Epithelial cell of prostate (primary cell): ENCODE results near the gene PMEL.
"Not testable (repeated sequence)": the region's sequence is repeated elsewhere in the genome, so short reads cannot be mapped to it uniquely, and the experiment has no call there.

Experiments used
- DNase-seq: peaks from one replicate; pipeline ENCODE4 v3.0.0-alpha.2; 2011; ENCODE audit warnings: low read depth, low spot score
- H3K27ac ChIP-seq: fragments of 450-650 bp; 2 replicates; pipeline ENCODE4 v1.5.1; 2017; ENCODE audit warnings: mild to moderate bottlenecking

PMEL gene

DNA sequence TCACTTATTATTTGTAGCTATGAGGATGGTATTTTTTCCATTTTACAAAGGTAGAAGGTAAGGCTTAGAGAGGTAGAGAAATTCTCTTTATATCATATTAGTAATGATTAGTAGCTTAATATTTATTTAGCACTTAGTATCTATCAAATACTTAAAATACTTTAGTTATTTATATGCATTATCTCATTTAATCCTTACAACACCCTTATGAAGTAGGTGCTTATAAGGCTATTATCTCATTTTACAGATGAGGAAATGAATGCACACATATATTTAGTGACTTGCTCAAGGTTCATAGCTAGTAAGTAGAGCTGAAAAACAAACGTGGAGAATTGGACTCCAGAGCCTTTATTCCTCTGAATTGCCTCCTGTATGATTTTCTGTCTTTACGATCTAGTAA, 19.0 kb upstream of the PMEL start:
- DNase-seq, result no peak
- no peak overlapping the region for H3K27ac ChIP-seq

DNA sequence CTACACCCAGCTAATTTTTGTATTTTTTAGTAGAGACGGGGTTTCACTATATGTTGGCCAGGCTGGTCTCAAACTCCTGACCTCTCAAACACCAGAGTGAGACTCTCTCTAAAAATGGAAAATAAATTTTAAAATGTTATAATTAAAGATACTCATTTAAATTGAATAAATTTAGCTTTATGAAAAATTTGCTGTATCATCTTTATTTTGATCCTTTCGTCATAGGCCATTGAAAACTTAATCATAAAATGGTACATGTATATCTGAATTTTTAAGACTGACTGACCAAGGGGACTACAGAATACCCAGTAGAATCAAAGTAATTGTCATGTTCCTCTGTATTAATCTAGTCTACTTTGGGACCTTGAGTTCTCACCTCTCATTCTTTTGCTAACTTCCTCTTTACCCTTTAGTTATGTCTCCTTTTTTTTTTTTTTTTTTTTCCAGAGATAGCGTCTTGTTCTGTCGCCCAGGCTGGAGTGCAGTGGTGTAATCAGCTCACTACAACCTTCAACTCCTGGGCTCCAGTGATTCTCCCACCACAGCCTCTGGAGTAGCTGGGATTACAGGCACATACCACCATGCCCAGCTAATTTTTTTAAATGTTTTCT, 17.5 kb upstream of the PMEL start:
- H3K27ac ChIP-seq, result no peak overlapping the region
- DNase-seq, result no peak

DNA sequence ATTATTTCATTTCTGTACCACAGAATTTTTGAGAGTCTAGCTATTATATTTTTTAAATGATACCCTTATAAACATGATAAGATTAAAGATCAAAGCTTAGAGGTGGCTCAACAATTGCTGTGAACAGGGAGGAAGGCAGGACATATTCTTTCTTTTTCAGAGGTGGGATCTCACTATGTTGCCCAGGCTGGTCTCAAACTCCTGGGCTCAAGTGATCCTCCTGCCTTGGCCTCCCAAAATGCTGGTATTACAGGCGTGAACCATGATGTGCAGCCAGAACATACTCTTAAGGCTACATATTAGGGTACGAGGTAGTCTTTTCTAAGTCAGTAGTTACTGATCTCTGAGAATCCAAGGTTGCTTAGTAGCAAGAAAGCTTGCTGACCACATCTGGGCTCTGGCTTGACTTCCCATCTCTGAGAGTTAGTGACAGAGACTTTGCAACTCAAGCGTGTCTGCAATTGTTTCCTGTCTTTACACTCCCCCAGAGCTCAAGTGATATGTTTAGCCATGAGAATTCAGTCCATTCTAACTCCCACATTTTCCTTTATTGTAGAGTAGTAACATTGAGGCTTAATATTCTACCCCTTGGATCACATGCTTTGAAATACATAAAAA, 16.6 kb upstream of the PMEL start:
- no peak for DNase-seq
- H3K27ac ChIP-seq, result no peak overlapping the region

DNA sequence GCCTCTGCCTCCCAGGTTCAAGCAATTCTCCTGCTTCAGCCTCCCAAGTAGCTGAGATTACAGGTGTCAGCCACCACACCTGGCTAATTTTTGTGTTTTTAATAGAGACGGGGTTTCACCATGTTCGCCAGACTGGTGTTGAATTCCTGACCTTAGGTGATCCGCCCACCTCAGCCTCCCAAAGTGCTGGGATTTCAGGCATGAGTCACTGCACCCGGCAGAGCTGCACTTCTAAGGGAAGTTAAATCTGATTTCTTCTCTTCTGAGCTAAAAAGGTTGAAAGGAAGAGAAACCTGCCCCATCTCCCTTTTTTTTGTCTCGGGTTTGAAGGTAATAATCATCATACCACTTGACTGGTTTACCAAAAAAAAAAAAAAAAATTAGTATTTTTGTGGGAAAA, 16.0 kb upstream of the PMEL start:
- DNase-seq, H3K27ac ChIP-seq: not testable (repeated sequence)

DNA sequence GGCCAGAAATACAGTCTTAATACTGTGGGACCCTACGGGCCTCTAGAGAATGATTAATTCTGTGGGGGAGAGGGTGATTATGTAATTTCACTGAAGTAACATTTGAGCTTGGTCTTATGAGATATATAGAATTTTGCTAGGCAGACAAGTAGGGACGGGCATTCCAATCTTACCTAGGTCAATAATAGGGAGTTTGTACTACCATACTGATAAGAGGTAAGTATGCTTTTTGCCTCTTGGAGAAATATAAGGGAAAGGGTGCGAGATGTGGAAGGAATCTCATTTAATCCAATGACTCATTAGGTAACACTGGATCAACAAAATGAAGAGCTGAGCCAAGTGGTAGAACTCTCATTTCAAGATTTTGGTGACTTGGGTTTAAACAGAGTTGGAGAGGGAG, 13.2 kb upstream of the PMEL start:
- no peak for DNase-seq
- no peak overlapping the region for H3K27ac ChIP-seq

DNA sequence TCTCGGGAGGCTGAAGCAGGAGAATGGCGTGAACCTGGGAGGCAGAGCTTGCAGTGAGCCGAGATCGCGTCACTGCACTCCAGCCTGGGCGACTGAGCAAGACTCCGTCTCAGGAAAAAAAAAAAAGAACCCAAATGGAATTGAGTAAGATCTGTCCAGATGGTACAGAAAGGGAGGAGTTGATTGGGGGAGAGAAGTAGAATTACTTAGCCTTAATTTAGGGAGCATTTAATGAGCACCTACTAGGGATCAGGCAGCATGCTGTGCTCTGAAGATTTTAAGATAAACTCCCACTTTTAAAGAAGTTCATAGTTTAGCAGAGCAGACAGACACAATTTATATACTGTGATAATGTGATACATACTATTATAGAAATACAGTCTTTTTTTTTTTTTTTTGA, 12.6 kb upstream of the PMEL start:
- DNase-seq, result no peak

DNA sequence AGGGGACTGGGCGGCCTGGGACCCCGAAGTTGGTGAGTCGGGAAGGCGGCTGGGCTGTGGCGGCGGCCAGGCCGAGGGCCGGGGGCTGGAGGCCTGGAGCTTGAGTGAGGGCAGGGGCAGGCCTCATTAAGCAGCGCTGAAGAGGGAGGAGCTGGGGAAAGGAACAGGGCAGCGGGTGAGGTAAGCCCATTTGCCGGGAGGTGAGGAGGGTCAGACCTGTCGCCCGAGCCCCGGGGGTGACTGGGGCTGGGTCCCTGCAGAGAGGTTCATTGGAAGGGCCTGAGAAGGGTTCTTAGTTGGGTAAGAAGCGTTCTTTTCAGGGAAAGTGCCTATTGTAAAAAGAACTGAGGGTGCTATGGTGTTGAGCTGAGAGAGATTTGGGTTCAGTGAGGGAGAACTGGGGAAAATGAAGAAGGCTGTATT, 8.5 kb upstream of the PMEL start:
- no peak for DNase-seq
- H3K27ac ChIP-seq, result peak overlapping the region; percentile 93

More for the DNA sequence above, 12.6 kb upstream of the PMEL start:
- no peak overlapping the region for H3K27ac ChIP-seq

DNA sequence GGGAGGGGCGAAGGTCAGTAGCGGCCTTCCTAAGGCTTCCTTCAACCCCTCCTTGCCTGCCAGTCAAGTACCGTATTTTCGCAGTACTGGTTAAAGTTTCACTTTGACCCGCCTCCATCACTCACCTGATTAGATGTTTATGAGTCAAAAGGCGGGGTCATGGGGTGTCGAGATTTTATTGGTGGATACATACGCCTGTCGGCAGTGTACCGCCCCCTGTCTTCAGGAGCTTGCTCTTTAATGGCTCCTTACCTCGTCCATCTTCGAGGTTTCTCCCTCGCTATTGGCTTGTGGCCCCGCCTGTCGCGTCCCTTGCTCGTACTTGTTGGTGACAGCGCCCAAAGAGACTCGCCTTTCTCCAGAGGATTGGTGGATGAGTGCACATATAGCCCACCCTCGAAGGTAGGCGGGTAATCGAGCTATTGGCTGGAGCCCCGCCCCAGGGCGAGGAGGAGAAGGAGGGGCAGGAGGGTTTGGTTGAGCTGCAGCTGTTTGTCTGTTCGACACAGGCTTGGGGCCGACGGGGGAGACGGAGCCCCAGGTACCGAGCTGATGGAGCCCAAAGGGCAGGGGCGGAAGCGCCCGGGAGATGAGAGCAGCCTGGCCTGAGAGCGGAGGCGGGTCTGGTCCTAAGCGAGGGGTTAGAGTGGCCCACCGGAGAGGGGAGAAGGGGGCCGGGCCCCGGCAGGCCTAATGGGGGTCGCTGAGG, 7.9 kb upstream of the PMEL start, which contains the start of gene RAB5B:
Gene RAB5B, plus strand, starts transcription at position 480 of the 709 bp plus-strand sequence. CDS start 12,883 bp downstream, outside the sequence.
- peak within 1 kb of the TSS; percentile 93 for H3K27ac ChIP-seq
- DNase-seq, result peak; percentile 100

DNA sequence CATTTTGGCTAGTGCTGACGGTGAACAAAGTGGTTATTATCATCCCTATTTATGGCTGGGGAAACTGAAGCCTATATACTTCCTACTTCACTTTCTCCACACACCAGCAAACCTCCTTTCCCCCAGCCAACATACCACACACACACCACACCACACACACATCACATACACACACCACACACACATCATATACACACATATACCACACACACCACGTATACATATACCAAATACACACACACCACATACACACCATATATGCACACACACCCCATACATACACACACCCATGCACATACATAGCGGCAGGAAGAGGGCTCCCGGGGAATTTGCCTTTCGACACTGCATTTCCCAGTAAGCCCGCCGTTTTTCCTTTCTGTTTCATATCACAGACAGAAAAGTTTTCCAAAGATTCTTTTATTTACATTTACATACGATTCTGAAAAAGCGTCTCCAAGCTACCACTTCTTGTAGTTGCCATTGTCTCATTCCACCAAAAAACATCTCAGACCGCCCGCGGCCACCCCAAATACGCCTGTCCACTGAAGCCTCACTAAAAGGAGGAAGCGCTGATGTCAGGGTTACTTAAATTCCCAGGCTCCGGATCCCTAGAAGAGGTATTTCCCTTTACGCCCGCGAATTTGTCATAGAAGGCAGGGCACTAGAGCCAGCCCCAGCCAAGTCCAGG, 7.2 kb upstream of the PMEL start:
- no peak for DNase-seq
- peak overlapping the region; percentile 93 for H3K27ac ChIP-seq

DNA sequence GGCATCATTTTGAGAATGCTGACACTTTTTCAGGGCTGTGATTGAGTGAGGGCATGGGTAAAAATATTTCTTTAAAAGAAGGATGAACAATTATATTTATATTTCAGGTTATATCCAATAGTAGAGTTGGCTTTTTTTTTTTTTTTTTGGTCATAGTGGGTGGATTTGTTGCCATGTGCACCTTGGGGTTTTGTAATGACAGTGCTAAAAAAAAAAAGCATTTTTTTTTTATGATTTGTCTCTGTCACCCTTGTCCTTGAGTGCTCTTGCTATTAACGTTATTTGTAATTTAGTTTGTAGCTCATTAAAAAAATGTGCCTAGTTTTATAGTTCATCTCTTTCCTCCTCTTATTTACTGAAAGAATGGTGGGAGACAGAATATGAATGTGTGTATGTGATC, 6.6 kb upstream of the PMEL start:
- peak overlapping the region; percentile 93 for H3K27ac ChIP-seq
- DNase-seq, result no peak

DNA sequence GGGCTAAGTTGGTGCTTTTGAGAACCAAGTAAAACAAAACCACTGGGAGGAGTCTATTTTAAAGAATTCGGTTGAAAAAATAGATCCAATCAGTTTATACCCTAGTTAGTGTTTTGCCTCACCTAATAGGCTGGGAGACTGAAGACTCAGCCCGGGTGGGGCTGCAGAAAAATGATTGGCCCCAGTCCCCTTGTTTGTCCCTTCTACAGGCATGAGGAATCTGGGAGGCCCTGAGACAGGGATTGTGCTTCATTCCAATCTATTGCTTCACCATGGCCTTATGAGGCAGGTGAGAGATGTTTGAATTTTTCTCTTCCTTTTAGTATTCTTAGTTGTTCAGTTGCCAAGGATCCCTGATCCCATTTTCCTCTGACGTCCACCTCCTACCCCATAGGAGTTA, 6.2 kb upstream of the PMEL start:
- peak; percentile 52 for DNase-seq

DNA sequence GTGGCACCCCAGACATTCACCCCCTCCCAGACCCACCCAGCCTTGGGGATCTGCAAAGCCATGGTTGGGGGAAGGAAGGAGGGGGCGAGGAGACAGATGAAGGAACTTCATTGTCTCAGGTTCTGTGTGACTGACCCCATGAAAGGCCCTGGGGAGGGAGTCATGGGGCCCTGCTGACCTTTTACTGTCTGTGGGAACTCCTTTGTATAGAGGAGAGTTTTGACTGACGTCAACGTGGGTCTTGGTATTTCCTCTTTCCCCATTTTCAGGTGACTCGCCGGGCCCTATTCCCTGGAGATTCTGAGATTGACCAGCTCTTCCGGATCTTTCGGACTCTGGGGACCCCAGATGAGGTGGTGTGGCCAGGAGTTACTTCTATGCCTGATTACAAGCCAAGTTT, 4.9 kb upstream of the PMEL start:
- H3K27ac ChIP-seq, result peak overlapping the region; percentile 93

More for the DNA sequence above, 6.2 kb upstream of the PMEL start:
- peak overlapping the region; percentile 93 for H3K27ac ChIP-seq

DNA sequence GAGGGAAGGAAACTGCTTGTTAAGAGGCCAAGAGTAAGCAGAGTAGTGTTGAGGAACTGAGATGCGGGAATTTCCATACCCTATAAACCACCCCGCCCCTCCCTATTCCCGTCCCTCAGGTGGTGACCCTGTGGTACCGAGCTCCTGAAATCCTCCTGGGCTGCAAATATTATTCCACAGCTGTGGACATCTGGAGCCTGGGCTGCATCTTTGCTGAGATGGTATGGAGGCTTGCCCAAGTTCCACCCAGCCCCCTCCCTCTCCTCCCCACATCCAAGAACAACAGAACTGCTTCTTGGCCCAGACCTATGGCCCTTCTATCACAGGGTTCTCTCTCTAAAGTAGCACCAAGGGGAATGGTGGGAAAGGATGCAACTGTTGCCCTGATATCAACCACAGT, 3.5 kb upstream of the PMEL start:
- no peak overlapping the region for H3K27ac ChIP-seq
- no peak for DNase-seq

More for the DNA sequence above, 4.9 kb upstream of the PMEL start:
- no peak for DNase-seq

DNA sequence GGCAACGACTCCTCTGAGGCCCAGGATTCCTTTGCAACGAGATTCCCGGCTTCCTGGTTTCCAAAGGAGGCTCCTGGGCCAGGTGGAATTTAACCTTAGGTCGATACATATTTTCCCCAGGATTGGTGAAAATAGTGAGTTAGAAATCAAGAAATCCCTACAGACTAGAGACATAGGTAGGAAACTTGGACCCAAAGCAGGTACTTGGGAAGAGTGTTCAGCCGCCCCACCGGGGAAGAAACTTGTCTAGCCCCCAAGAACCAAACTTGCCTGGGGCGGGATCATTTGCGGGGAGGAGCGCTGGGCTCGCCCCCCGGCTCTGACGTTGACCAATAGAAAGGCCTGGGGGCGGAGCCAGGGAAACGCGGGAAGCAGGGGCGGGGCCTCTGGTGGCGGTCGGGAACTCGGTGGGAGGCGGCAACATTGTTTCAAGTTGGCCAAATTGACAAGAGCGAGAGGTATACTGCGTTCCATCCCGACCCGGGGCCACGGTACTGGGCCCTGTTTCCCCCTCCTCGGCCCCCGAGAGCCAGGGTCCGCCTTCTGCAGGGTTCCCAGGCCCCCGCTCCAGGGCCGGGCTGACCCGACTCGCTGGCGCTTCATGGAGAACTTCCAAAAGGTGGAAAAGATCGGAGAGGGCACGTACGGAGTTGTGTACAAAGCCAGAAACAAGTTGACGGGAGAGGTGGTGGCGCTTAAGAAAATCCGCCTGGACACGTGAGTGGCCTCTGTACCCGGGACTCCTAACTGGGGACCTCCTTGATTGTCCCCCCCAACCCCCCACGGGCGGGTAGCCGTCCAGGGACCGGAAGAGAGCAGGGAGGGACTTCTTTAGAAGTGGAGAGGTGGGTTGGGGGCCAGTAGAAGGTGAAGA, 803 bp upstream of the PMEL start, which contains the start of gene CDK2:
Gene CDK2, plus strand, starts transcription at position 423 of the 874 bp plus-strand sequence. Its CDS starts 179 bp downstream, at position 602.
- H3K27ac ChIP-seq, result peak within 1 kb of the TSS; percentile 47
- DNase-seq, result no peak

DNA sequence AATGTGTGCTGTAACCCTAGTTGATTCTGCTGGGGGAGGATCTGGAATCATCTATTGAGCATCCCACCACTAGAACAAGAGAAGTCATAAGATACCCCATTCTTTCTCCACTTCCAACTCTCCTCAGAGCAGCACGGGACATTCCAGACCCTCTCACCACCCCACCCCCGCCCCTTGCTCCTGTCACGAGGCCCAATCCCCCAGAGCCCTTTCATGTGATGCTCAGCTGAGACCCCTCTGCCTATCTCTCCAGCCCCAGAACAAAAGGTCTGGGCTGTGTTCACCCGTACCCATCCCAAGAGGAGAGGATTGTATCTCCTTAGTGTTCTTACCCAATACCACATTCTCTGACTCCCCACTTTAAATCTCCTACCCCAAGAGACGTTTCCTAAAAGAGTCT, 602 bp downstream of the PMEL start:
- no peak overlapping the region for H3K27ac ChIP-seq

DNA sequence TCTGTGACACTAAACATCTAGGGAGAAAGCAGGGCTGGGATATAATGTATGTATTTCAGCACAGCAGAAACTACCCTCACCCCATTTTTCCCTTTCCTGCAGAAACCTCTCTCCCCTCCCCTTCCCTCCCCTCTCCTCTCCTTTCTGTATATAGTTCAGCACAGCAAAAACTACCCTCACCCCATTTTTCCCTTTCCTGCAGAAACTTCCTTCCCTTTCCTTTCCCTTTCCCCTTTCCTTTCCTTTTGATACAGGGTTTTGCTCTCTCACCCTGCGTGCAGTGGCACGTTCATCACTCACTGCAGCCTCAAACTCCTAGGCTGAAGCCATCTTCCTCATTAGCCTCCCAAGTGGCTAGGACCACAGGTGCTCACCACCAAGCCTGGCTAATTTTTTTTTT, 2.1 kb downstream of the PMEL start:
- no peak overlapping the region for H3K27ac ChIP-seq
- DNase-seq, result no peak

More for the DNA sequence above, 602 bp downstream of the PMEL start:
- no peak for DNase-seq

DNA sequence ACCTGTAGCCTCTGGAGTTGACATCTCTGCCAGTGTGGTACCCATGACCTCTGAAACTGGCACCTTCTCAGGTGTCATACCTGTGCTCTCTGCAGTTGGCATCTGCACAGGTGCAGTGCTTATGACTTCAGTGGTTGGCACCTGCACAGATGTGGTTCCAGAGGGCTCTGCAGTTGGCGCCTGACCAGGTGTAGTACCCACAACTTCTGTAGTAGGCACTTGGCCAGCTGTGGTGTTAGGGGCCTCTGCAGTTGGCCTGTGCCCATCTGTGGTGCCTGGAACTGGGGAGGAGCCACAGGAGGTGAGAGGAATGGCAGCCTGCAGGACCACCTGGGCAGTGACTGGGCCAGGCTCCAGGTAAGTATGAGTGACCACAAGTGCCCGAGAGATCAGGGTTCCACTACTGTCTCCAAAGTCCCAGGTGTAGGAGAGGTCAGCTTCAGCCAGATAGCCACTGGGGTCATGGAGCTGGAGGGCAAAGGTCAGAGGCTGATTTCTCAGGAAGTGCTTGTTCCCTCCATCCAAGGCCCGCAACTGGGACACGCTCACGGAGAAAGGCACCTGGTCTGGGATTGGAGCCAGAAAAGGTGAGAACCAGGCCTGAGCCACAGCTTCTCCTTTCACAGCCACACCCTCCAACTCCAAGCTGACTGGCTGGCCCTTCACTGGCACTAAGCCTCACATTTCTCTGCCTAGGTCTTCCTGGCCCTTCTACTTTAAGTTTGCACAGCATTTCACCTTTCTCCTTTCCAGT, 8.6 kb downstream of the PMEL start:
- peak overlapping the region; percentile 56 for H3K27ac ChIP-seq
- no peak for DNase-seq

DNA sequence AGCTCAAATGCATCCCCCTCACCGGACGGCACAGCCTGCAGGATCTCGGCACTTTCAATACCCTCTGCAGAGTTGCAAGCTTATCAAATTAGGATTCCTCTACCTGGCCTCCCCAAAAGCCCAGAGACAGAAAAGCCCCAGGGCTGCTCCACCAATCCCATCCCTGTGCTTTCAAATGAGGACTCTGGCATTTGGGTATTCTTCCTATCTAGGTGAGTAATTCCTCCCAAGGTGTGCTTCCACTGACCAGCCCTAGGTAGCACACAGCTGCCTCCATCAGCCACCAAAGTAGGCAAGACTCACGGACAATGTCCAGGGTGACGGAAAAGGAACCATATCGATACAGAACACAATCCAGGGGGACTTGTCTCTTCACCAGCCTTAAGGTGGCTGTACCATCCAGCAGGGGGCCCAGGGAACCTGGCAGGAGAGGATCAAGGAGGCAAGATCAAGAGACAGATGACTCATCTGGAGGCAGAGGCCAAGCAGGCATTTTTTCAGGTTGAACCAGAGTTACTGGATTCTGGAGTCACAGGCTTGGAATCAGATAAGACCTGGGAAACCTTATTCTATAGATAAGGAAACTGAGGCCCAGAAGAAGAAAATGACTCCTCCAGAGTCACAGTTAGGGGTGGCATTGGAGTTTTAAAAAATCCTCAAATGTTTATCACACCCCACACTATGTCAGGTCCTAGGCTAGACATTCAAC, 9.9 kb downstream of the PMEL start:
- peak; percentile 73 for DNase-seq
- peak overlapping the region; percentile 56 for H3K27ac ChIP-seq
